Activated naive CD8-positive, alpha-beta T cell treated with anti-CD3 and anti-CD28 coated beads, Interleukin-2, amount 10 ng/mL, durations not matched to agents 7 days and 5 days (primary cell): ENCODE data around the gene DUS1L. TPM values are rescaled to one million over a fixed set of nuclear protein-coding genes. Genes with fewer than 3 reads are reported as not detected.

ENCODE experiments used
- ATAC-seq: fragments of 150-1000 bp; cut with Tn5 transposase; one replicate; pipeline ENCODE4 v1.10.0; 2021; ENCODE audit warnings: low read depth, moderate library complexity
- POLR2A ChIA-PET: fragments of 350-600 bp; sonication (Branson Sonifier 250); formaldehyde crosslinking; loops from one replicate; lab custom pipeline; 2021; ENCODE audit warnings: antibody characterized with exemption; lab: Charles Lee
- DNase-seq: peaks from one replicate; pipeline ENCODE4 v3.0.0; 2021
- H3K27ac Mint-ChIP-seq: one replicate; pipeline ENCODE4 v1.8.0; 2022; ENCODE audit warnings: mild to moderate bottlenecking, mixed read lengths
- H3K27me3 Mint-ChIP-seq: one replicate; pipeline ENCODE4 v1.8.0; 2022; ENCODE audit warnings: mild to moderate bottlenecking, moderate library complexity, mixed read lengths
- H3K36me3 Mint-ChIP-seq: one replicate; pipeline ENCODE4 v1.8.0; 2021; ENCODE audit warnings: mild to moderate bottlenecking, mixed read lengths
- H3K4me1 Mint-ChIP-seq: one replicate; pipeline ENCODE4 v1.8.0; 2021; ENCODE audit warnings: mixed read lengths
- H3K4me3 Mint-ChIP-seq: one replicate; pipeline ENCODE4 v1.8.0; 2022; ENCODE audit warnings: mild to moderate bottlenecking, moderate library complexity, mixed read lengths
- H3K9me3 Mint-ChIP-seq: one replicate; pipeline ENCODE4 v1.8.0; 2021; ENCODE audit warnings: mixed read lengths
- total RNA-seq, 2 experiments: library from RNA; stranded (reverse); gene quantifications; one replicate each; pipeline ENCODE4 v1.2.3, GENCODE V29; 2021

DUS1L gene
- total RNA-seq, 2 experiments from 2014 or later = 126 to 130 TPM

- H3K27me3 Mint-ChIP-seq = no peaks in the 10 kb centered on the region
- POLR2A ChIA-PET = interaction anchor here (0.5 kb wide), 1 partner anchor 131 kb away, joined by 3 read pairs; no protein-coding TSS in a partner anchor
- no peaks in the 10 kb centered on the region for H3K9me3 Mint-ChIP-seq
- peaks cover 1% of the 10 kb centered on the region for H3K4me1 Mint-ChIP-seq
- ATAC-seq (no peak), DNase-seq (no peak)
- no peaks in the 10 kb centered on the region for H3K36me3 Mint-ChIP-seq
- H3K27ac Mint-ChIP-seq = no peak overlapping the region
- H3K4me3 Mint-ChIP-seq = no peak overlapping the region
Observed at GRCh38 chr17:82014432-82014831, 51.2 kb downstream of the DUS1L start.

DNA sequence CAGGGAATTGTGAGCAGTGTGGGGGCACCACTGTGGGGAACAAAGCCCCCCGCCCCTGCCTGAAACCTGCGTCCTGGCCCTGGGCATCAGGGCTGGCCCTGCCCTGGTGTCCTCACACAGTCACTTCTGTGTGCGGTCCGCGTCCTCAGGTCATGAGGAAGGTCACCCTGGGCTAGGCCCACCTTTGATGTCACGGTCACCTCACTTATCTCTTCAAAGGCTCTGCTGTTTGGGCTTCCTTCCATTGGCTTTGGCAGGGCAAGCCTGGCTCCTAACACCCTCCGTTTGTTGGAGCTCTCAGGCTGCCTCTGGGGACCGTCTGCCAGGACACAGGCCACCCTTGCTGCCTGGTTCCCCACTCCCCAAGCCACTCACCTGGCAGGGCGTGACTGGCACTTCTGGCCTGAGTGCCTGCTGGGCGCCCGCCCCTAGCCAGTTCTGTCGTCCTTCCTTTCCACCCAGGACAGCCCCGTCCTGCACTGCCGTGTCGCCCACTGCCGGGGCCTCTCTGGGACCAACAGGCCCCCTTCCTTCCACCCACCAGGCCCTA, 51.8 kb downstream of the DUS1L start:
- H3K4me1 Mint-ChIP-seq = peaks cover 2% of the 10 kb centered on the region
- no peaks in the 10 kb centered on the region for H3K36me3 Mint-ChIP-seq
- POLR2A ChIA-PET = no interaction called here
- ATAC-seq (no peak), DNase-seq (no peak)
- no peak overlapping the region for H3K27ac Mint-ChIP-seq
- no peaks in the 10 kb centered on the region for H3K9me3 Mint-ChIP-seq
- no peak overlapping the region for H3K4me3 Mint-ChIP-seq
- no peaks in the 10 kb centered on the region for H3K27me3 Mint-ChIP-seq

GRCh38 chr17:82013341-82013740, 52.3 kb downstream of the DUS1L start:
- Mint-ChIP-seq H3K4me1 (peaks cover 2% of the 10 kb centered on the region), H3K27me3 (no peaks in the 10 kb centered on the region), H3K4me3 (no peak overlapping the region), H3K36me3 (no peaks in the 10 kb centered on the region), H3K27ac (no peak overlapping the region), H3K9me3 (no peaks in the 10 kb centered on the region)
- ATAC-seq (no peak), DNase-seq (no peak)
- POLR2A ChIA-PET = no interaction called here

DNA sequence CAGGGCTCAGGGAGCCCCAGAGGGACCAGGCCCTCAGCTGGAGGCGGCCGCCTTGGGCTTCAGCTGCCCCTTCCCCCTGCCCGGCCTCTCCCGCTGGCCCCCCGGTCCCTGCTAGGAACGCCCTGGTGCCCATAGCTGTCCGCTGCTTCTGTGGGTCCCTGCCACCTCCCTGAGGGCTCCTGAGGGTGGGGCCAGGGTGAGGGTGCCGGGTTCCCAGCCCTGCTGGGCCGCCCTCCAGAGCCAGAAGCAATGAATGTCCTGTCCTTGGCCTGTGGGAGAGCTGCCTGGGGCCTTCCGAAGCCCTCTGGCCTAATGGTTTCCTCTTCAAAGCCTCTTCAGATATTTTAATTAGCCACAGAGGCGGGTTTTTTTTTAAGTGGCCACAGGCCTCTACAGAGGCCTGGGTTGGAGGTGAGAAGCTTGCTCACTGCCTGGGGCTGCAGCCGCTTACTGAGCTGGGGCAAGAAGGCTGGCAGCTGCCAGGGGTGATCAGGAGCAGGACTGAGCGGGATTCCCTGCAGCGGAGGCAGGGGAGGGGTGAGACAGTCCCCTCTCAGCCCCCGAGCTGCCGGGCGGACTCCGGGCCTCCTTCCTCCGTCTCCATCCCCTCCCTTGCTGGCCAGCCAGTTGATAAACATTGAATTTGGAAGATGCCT, 52.8 kb downstream of the DUS1L start:
- DNase-seq (no peak), ATAC-seq (no peak)
- Mint-ChIP-seq H3K27ac (no peak overlapping the region), H3K36me3 (no peaks in the 10 kb centered on the region), H3K4me3 (no peak overlapping the region), H3K4me1 (peaks cover 2% of the 10 kb centered on the region), H3K9me3 (no peaks in the 10 kb centered on the region), H3K27me3 (no peaks in the 10 kb centered on the region)
- POLR2A ChIA-PET = no interaction called here

DNA sequence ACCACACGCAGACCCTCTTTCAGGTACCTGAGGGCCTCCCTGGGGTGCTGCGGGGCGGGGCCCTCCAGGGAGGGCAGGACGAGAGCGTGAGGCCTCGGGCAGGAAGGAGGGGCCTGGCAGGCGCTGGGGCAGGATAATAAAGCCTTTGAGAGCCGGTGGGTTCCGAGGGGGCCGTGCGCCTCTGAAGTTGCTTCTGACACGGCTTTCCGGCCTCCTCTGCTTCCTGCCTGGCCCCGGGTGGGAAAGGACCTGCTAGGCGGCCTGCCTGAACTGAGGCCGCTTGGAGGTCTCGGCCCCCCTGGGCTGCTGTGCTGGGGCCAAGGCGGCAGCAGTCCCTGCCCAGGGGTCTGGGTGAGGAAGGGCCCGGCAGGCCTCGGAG, 53.4 kb downstream of the DUS1L start:
- DNase-seq (no peak), ATAC-seq (no peak)
- no peaks in the 10 kb centered on the region for H3K27me3 Mint-ChIP-seq
- peaks cover 2% of the 10 kb centered on the region for H3K4me1 Mint-ChIP-seq
- no peaks in the 10 kb centered on the region for H3K36me3 Mint-ChIP-seq
- H3K9me3 Mint-ChIP-seq = no peaks in the 10 kb centered on the region
- POLR2A ChIA-PET = no interaction called here
- H3K4me3 Mint-ChIP-seq = no peak overlapping the region
- no peak overlapping the region for H3K27ac Mint-ChIP-seq

DNA sequence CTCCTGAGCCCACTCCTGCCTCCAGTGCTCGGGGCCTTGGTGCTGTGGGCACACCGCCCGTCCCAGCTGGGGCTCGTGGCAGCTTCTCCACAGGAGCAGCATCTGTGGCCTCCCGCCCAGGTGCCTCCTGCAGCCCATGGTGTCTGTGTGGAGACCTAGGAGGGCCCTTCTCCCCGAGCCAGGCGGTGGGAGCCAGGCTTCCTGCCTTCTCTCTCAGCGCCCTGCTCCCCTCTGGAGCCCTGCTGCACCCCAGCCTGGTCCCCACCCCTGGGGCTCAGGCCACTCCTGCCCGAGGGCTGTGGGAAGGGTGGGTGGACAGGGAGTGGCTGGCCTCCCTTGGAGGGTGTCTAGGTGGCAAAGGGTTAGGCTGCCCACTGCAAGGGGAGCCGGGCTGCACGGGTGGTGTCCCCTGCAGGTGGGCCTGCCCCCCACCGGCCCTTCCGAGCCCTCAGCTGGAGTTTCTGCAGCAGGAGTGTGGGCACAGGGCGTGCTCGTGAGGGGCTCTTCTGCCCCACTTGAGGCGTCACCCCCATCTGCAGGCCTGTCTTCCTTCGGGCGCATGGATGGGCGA, 53.9 kb downstream of the DUS1L start:
- H3K4me1 Mint-ChIP-seq = peaks cover 2% of the 10 kb centered on the region
- no peaks in the 10 kb centered on the region for H3K27me3 Mint-ChIP-seq
- H3K9me3 Mint-ChIP-seq = no peaks in the 10 kb centered on the region
- H3K4me3 Mint-ChIP-seq = no peak overlapping the region
- no peak for ATAC-seq
- no peaks in the 10 kb centered on the region for H3K36me3 Mint-ChIP-seq
- POLR2A ChIA-PET = no interaction called here
- no peak for DNase-seq
- no peak overlapping the region for H3K27ac Mint-ChIP-seq

DNA sequence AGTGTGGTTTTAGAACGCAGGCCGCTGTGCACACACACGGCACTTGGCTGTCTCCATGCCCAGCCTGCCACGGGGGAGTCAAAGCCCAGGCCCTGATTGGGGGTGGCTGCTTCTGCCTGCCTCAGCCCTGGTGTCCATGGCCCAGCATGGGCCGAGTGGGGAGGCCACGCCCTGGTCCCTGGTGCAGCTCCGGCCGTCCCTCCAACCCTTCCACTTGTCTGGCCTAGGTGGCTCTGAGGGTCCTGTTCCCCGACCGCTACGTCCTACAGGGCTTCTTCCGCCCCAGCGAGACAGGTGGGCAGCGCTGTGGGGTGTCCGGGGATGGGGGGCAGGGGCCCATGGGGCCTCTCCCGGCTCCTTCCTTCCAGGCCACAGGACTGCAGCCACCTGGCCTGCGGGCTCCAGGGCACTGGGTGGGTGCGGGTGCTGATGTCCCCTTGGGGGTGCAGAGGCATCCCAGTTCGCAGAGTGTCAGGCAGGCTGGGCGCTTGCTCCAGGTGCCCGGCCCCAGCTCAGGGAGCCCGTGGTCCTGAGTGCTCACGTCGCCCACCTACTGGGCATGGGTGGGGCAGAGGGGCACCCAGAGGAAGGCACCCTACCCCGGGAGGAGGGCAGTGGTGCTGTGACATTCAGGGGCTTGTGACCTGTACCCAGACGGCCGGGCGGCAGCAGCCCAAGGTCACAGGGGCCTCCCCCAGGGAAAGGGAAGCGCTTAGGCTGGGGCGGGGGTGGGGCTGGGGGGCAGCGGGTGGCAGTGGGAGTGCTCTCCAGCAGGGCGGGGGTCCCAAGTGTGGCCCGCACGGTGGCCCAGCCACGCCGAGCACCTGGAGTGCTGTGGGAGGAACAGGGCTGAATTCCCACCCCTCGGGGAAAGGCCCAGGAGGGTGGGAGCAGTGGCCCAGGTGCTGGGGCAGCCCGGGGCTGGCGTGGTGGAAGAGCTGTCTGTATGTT, 54.8 kb downstream of the DUS1L start:
- DNase-seq (no peak), ATAC-seq (no peak)
- Mint-ChIP-seq H3K9me3 (no peaks in the 10 kb centered on the region), H3K36me3 (no peaks in the 10 kb centered on the region), H3K27ac (no peak overlapping the region), H3K4me3 (no peak overlapping the region), H3K4me1 (peaks cover 6% of the 10 kb centered on the region), H3K27me3 (no peaks in the 10 kb centered on the region)
- POLR2A ChIA-PET = interaction anchor here (1.6 kb wide), 1 partner anchor 10 kb away, joined by 6 read pairs; no protein-coding TSS in a partner anchor

GRCh38 chr17:82009413-82009812, 56.2 kb downstream of the DUS1L start:
- POLR2A ChIA-PET = interaction anchor here (1.6 kb wide), 1 partner anchor 12 kb away, joined by 6 read pairs; no protein-coding TSS in a partner anchor
- no peaks in the 10 kb centered on the region for H3K36me3 Mint-ChIP-seq
- H3K4me1 Mint-ChIP-seq = peaks cover 6% of the 10 kb centered on the region
- no peaks in the 10 kb centered on the region for H3K9me3 Mint-ChIP-seq
- ATAC-seq = peak; percentile 19
- no peak for DNase-seq
- no peak overlapping the region for H3K27ac Mint-ChIP-seq
- H3K27me3 Mint-ChIP-seq = no peaks in the 10 kb centered on the region
- no peak overlapping the region for H3K4me3 Mint-ChIP-seq

DNA sequence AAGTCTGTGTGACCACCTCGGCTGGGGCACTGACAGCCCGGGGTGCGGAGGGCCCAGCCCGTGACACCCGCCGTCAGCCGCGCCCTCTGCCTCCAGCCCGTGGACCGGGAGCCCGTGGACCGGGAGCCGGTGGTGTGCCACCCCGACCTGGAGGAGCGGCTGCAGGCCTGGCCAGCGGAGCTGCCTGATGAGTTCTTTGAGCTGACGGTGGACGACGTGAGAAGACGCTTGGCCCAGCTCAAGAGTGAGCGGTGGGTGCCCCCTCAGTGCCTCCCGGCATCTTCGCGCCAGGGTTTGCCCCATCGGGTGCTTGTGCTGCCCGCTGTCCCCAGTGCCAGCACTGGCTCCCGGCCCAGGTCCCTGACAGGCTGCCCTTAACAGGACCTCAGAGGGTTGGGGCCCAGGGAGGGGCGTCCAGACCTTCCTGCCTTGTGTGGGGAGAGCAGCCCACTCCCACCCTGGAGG, 56.6 kb downstream of the DUS1L start:
- no peaks in the 10 kb centered on the region for H3K36me3 Mint-ChIP-seq
- no peak for ATAC-seq
- no peaks in the 10 kb centered on the region for H3K27me3 Mint-ChIP-seq
- POLR2A ChIA-PET = interaction anchor here (1.6 kb wide), 1 partner anchor 12 kb away, joined by 6 read pairs; no protein-coding TSS in a partner anchor
- H3K9me3 Mint-ChIP-seq = no peaks in the 10 kb centered on the region
- DNase-seq = no peak
- no peak overlapping the region for H3K27ac Mint-ChIP-seq
- H3K4me1 Mint-ChIP-seq = peaks cover 6% of the 10 kb centered on the region
- no peak overlapping the region for H3K4me3 Mint-ChIP-seq

GRCh38 chr17:82008258-82008940, 57.2 kb downstream of the DUS1L start:
- Mint-ChIP-seq H3K27me3 (no peaks in the 10 kb centered on the region), H3K27ac (no peak overlapping the region), H3K36me3 (no peaks in the 10 kb centered on the region), H3K9me3 (no peaks in the 10 kb centered on the region), H3K4me1 (peaks cover 6% of the 10 kb centered on the region), H3K4me3 (no peak overlapping the region)
- POLR2A ChIA-PET = no interaction called here
- DNase-seq (no peak), ATAC-seq (no peak)
